HG02840 (cell line): ENCODE measurements around the gene LPCAT2.

Experiments used
- ATAC-seq: cut with Tn5 transposase; IDR thresholded peaks from one replicate; pipeline ENCODE4 v1.9.1; 2021; ENCODE audit warnings: mild to moderate bottlenecking, moderate library complexity, moderate number of reproducible peaks; ENCODE audit not compliant: unreplicated experiment, low FRiP score

LPCAT2 gene

DNA sequence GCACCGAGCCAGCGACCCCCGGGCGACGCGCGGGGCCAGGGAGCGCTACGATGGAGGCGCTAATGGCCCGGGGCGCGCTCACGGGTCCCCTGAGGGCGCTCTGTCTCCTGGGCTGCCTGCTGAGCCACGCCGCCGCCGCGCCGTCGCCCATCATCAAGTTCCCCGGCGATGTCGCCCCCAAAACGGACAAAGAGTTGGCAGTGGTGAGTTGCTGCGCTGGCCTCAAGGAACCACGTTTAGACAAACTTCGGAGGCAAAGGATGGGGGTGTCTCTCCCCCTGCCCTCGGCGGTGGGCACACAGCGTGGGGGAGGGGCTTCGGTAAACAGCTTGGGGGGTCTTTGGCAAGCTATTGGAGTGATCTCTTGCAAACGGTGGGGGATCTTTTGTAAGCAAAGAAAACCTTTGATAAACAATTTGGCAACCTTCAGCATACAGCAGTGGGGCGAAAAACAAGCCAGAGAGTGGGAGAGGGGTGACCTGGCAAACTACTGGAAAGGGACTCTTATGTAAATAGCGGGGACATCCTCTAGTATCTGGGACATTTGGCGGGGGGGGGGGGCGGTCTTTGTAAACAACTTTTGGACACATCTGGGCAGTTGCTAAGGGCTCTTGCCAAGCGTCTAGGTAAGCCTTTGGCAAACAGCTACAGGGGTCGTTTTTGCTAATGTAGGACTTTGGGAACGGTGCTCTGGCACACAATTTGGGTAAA lies 29.3 kb upstream of the LPCAT2 start:
- ATAC-seq: no peak

DNA sequence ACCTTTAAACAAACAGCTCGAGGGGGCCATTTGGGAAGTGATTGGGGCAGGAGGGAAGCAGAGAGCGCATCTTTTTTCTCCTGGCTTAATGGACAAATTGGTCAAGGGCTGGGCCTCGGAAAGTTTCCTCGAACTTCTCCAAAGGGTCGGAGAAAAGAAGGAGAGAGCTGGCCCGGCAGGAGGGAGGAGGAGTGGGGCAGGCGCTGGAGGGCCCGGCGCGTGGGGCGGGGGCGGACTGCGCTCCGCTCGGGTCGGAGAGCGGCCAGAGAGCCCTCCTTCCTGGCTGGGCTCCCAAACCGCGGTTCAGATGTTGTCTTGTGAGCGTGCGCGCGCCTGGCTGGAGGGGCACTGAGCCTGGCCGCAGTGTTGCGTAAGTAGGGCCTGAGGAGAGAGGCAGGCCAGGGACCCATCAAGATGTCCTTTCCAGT lies 28.6 kb upstream of the LPCAT2 start:
- ATAC-seq: no peak

DNA sequence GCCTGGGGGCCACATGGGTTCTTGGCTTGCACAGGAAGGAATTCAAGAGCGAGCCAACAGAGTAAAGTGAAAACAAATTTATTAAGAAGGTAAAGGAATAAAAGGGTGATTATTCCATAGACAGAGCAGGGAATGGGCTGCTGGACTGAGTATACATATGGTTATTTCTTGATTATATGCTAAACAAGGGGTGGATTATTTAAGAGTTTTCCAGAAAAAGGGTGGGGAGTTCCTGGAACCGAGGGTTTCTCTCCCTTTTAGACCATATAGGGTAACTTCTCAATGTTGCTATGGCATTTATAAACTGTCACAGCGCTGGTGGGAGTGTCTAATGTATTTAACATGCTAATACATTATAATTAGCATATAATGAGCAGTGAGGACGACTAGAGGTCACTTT lies 27.8 kb upstream of the LPCAT2 start:
- no peak for ATAC-seq

DNA sequence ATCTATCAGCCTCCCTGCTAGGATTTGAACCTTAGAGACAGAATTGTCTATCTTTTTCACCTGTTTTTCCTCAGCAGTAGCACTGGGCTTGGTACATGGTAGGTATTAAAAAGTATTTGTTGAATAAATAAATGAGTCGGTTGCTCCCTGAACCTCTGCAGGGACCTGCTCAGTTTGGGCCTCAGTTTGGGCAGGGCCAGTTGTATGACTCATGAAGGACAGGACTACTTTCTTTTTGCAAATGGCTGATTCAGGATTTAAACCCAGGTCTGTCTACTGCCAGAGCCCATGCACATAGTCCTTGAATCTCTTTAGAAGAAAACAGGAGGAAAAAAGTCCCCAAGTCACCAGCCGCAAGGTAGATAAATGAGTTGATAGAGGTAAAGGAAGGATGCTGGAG lies 26.8 kb upstream of the LPCAT2 start:
- ATAC-seq: no peak

DNA sequence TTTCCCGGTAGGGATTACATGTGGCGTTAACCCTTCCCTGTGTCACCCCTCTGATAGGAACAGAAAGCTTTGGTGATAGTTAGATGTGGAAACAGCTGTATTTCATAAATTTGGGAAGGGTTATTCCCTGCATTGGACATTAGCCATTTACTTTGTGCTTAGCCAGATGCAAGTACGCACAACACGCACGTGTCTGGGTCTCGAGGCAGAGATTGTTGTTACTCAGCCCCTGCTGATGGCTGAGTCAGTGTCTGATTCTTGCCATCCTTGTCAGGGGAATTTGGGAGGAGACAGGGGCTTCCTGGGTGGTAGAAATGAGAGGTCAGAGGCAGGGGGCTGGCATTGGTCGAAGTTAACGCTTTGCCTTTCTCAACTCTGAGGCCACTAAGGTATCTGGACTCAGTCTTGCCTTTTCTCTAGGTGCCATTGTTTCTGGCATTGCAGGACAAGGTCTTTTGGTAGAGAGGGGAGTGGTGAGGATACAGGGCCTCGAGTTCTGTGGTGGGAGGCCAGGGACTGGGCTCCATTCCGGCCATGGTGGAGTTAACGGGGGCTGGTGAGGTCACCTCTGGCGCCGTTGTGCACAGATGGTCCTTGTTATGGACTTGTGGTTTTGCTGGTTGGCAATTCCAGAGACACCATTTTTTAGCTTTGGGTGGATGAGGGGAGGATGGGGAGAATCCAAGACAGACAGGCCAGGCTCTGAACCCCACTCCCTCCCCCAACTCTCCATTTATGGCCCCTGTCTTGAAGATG lies 21.6 kb upstream of the LPCAT2 start:
- no peak for ATAC-seq

DNA sequence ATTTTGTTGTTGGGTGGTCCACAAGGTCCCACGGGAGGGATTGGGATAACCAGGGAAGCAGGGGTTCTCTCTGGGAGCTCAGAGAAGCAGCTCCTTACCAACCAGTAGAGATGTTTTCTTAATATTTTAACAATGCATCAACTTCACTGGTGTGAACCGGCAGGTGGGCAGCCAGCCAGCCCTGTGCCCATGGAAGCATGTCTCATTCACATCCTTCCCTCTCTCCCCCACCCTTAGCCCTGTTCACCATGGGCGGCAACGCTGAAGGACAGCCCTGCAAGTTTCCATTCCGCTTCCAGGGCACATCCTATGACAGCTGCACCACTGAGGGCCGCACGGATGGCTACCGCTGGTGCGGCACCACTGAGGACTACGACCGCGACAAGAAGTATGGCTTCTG lies 20.6 kb upstream of the LPCAT2 start:
- ATAC-seq: no peak

DNA sequence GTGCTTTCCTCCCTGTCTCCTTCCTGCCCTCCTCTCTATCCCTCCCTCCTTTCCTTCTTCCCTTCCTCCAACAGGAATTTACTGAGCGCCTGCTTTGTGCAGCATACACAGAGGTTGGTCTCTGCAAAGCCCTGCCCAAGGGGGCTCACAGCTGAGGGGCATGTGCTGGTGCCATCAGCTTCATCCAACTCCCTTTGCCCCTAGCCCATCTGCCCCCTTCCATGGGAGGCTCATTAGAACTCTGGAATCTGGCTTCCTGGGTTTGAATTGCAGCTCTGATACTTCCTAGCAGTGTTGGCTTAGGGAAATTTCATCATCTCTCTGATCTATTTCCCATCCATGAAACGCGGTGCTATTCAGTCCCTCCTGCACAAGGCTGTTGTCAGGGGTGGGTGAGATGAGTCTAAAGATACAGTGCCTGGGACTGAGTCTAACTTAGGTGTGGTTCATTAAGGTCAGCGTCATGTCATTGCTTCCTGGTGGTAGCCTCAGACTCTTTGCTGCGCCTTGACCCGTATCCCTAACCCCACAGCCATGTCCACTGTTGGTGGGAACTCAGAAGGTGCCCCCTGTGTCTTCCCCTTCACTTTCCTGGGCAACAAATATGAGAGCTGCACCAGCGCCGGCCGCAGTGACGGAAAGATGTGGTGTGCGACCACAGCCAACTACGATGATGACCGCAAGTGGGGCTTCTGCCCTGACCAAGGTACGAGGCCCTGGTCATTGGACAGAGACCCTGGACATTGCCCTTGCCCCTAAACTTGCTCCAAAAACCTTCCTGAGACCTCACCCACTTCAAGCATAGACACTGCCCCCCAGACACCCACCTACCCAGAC lies 19.5 kb upstream of the LPCAT2 start:
- no peak for ATAC-seq

DNA sequence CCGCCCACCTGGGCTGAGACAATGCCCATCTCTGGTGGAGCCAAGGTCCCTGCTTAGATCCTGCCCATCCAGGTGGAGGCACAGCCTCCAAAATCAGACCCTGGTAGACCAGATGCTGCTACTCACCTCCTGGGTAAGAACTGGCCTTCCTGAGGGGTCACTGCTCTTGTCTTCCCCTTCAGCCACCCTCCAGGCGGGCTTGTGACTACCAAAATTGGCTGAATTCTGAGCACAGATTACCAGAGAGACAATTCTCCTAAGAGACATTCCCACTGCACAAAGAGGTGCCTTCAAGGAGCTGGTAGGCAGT lies 19.0 kb upstream of the LPCAT2 start:
- ATAC-seq: no peak

DNA sequence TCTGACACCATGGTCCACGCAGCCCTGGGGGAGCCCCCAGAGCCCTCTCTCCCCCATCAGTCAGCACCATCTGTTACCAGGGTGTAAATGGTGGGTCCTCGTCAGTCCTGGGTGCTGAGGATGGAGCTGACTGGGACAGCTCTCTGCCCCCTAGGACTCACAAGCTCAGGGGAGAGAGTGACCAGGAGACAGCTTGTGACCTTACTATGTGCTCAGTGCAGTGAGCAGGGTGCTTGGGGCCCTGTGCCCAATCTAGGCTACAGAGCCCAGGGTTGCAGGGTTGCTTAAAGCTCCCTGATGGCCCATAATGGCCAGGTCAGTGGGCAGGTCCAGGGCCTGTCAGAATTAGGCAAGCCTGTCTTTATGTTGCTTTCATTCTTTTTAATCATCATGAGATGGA lies 18.6 kb upstream of the LPCAT2 start:
- ATAC-seq: no peak

DNA sequence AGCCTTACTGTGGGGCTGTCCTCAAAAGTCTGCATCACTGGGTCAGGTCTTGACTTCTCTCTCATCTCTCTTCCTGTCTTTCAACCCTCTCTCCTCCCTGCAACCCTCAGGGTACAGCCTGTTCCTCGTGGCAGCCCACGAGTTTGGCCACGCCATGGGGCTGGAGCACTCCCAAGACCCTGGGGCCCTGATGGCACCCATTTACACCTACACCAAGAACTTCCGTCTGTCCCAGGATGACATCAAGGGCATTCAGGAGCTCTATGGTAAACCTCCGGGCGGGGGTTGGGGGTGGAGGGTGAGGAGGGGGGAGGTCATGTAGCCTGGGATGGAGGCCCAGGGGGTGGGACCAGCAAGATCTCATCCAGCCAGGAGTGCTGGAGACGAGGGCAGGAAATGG lies 17.2 kb upstream of the LPCAT2 start:
- ATAC-seq: no peak

DNA sequence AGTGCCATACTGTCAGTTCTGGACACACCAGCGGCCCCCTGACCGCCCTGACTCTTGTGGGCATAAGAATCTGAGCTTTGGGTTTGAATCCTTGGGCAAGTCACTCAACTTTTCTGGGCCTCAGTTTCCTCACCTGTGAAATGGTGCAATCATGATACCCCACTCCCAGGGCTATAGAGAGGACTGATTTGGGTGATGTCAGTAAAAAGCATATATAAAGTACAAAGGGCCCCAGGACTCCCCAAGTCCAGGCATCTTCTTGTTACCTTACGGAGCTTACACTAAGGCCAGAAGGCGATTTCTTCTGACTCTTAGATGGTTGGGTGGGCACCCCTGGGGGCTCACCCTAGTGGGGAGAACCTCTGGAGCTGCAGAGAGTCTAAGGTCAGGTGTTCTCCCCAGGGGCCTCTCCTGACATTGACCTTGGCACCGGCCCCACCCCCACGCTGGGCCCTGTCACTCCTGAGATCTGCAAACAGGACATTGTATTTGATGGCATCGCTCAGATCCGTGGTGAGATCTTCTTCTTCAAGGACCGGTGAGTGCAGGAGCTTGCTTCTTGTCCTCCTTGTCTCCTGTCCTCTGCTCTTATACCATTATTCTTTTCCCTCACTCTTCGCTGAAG lies 16.0 kb upstream of the LPCAT2 start:
- ATAC-seq: no peak

DNA sequence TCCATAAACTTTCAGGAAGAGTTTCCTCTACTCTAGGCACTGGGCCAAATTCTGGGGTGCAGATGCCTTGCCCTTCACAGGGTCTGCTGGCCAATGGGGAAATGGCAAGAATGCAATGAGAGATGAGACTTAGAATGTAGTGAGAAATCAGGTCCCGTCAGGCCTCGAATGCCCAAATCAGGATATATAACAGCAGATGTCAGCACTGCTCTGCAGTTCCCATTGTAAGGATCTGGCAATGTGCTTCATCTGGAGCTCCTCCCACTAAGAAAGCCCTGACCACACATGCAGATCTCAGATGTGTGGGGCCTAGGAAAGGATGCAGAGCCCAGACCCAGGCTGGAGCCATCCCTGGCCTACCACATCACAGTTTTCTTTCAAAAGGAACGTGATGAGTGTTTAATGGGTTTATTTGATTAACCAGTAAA lies 13.9 kb upstream of the LPCAT2 start:
- no peak for ATAC-seq

DNA sequence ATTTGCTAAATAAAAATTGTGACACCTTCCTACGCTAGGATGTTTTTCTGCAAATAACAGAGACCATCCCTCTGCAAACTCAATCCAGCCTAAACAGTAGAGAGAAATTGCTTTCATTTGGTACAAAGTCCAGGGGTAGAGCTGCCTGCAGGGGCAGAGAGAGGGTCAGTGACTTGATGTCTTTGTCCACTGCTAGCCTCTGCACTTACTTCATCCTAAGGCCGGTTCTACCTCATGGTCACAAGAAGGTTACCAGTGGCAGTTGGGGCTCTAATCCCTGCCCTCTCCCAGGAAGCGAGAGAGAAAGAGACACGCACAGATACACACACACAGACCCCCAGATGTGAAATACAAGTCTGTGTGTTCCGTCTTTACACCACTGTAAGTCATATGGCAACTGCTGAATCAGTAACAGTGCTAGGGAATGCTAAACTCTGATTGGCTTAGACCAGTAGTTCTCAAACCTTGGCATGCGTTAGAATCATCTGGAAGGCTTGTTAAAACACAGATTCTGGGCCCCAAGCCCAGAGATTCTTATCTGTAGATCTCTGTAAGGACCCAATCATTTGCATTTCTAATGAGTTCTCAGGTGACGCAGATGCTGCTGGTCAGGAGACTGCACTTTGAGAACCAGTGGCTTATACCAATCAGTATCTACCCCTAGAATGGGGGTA lies 13.1 kb upstream of the LPCAT2 start:
- ATAC-seq: no peak

DNA sequence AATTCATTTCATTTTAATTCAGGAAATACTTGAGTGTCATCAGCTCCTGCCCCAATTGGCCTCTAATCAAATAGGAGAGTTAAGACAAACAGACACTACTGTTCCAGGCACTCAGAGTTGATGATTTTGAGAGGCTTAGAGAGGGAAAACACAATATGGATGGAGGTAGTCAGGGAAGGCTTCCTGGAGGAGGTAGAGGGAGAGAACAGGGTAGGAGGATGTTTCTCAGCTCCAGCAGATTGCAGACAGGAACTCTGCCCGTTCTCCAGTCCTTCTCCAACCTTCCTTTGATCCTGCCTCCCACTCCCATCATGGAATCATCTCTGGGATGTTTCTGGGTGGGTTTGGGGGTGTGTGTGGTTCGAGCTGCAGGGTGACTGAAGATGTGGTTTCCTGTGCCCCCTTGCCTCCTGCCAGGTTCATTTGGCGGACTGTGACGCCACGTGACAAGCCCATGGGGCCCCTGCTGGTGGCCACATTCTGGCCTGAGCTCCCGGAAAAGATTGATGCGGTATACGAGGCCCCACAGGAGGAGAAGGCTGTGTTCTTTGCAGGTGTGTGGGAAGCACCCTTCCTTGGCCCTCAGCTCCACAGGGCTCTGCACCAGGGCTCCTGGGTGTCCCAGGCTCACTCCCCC lies 12.2 kb upstream of the LPCAT2 start:
- no peak for ATAC-seq

DNA sequence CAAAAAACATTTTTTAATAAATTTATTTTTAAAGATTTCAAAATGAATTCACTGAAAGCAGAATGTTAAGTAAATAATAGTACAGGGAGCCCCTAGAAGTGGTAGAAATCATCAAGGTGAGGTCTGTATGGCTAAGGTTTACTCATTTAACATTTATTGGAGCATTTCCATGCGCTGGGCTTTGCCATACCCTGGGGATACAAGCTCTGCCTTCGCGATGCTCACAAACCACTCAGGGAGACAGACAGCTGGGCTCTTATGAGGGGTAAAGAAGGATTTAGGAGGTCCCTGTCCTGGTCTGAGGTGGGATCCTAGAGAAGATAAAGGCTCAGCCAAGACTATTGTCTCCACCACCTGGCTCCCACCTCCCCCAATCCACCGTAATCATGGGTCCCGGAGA lies 11.3 kb upstream of the LPCAT2 start:
- ATAC-seq: no peak

DNA sequence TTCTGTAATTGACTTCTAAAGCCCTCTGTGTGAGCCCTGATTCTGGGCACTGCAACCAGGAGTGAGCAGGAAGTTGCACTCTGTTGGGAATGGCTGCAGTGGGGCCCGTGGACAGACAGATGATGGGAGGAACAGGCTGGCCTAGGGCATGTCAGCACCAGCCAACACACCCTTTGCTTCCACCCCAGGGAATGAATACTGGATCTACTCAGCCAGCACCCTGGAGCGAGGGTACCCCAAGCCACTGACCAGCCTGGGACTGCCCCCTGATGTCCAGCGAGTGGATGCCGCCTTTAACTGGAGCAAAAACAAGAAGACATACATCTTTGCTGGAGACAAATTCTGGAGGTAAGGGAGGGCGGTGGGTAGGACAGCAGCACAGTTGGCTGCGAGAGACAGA lies 10.8 kb upstream of the LPCAT2 start:
- ATAC-seq: no peak

DNA sequence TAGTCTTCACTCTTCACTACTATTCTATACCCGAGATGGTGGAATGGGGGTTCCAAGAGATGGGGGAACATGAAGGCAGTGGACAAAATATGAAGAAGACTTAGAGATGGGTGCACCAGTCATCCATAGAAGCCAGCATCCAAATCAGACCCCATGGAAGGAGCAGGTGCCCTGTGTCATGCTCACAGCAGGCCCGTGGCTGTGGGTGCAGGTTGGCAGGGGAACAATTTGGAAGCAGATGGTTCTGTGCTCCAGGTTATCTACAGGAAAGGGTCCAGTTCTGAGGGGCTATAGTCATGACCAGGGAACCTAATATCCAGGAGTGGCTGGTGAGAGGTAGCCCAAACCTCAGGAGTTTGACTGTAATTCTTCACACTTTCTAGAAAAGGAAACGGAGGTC lies 9.6 kb upstream of the LPCAT2 start:
- no peak for ATAC-seq

DNA sequence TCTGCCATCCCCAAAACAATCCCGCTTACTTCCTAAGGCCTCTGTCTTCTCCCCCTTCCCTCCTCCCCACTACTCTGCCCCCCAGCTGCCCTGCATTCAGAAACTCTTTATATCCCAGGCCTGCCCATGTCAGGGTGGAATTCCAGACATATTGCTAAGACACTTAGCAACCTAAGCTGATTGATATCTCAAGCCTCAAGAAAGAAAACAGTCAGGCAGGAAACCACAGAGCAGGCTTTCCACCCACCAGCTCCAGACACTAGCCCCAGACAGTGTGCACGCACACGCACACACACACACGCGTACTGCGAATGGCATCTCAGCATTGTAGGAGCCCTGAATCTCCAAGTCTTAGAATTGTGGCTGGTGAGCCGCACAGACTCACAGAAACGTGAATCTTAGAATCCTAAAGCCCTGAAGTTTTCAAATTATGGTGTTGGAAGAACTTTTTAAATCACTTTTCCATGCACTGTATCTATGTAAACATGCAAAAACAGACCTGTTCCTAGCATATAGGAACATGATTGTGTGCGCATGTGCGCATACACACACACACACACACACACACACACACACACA lies 8.8 kb upstream of the LPCAT2 start:
- no peak for ATAC-seq

DNA sequence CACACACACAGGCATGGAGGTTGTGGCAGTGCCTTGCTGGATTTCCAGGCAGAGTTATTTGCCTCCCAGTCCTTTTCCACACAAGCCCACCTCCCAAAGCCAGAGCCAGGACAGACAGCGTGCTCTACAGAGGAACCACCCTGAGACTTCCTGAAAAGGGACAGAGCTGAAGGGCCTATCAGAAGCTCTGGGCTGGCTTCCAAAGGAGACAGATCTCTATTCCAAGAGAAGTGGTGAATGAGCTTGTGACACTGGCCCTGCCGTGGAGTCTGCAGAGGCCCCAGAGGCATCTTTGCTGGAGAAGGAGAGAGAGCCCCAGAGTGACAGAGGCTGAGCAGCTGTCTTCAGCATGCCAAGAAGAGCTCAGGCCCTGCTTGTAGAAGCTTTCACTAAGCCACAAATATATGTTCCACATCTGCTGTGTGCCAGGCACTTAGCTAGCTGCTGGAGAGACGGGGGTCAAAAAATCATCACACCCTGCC lies 8.3 kb upstream of the LPCAT2 start:
- no peak for ATAC-seq
